Loucy (cell line): ENCODE data around the gene ZNF823.

ENCODE experiments used
- EZH2phosphoT487 ChIP-seq: fragments of 200-600 bp; IDR thresholded peaks from 2 replicates; pipeline ENCODE4 v1.6.1; 2018; ENCODE audit warnings: antibody characterized with exemption, mild to moderate bottlenecking, moderate library complexity, borderline replicate concordance
- TF ChIP-seq, protein P1 (sequence below): fragments of 200-600 bp; sonication (generic); conservative IDR thresholded peaks from 2 replicates; pipeline ENCODE4 v1.5.1; 2014; ENCODE audit warnings: mild to moderate bottlenecking, antibody characterized with exemption, low read length

DNA sequence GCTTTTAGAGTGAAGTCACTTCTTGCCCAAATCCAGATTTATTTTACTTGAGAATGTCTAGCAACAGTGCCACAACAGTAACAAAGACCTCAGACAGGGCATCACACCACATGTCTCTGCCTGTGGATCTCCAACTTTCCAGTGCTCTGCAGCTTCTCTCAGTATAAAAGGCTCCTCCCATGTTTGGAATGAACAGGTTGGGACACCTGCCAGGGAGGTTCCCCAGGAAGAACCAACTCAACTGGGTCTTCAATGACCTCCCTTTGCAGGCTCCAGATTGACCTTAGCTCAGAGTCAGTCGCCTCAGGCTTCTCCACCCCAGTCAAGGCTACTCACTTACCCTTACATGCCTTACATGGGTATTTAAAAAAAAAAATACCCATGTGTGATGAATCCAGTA is 3.4 kb downstream of the ZNF823 start:
- TF ChIP-seq, protein P1, sequence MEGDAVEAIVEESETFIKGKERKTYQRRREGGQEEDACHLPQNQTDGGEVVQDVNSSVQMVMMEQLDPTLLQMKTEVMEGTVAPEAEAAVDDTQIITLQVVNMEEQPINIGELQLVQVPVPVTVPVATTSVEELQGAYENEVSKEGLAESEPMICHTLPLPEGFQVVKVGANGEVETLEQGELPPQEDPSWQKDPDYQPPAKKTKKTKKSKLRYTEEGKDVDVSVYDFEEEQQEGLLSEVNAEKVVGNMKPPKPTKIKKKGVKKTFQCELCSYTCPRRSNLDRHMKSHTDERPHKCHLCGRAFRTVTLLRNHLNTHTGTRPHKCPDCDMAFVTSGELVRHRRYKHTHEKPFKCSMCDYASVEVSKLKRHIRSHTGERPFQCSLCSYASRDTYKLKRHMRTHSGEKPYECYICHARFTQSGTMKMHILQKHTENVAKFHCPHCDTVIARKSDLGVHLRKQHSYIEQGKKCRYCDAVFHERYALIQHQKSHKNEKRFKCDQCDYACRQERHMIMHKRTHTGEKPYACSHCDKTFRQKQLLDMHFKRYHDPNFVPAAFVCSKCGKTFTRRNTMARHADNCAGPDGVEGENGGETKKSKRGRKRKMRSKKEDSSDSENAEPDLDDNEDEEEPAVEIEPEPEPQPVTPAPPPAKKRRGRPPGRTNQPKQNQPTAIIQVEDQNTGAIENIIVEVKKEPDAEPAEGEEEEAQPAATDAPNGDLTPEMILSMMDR: no peak
- TF ChIP-seq EZH2phosphoT487: no peak
